ENCODE data around the gene UNC45B. TPM values are rescaled to one million over a fixed set of nuclear protein-coding genes. Genes with fewer than 3 reads are reported as not detected.

Gene UNC45B
- total and polyA plus RNA-seq, 2 of the 13 experiments (the other 11 are each of a cell fraction or from before 2014, with no cell fraction given): 0.01 TPM; not detected in 1

- TF ChIP-seq E2F1 (CRISPR knock-in tag; IDR thresholded peaks at IDR 0.05): peak; percentile 21; the same call in 1 of the 2 replicates
- no peak for TF ChIP-seq ZNF354B (CRISPR knock-in tag; IDR thresholded peaks at IDR 0.05)
- peak; percentile 86; the same call in 1 of the 2 replicates for TF ChIP-seq ZNF276 (CRISPR knock-in tag; IDR thresholded peaks at IDR 0.05; ENCODE audit: low read depth)
- peak; percentile 91 for TF ChIP-seq MTA1 (CRISPR knock-in tag; IDR thresholded peaks at IDR 0.05; ENCODE audit: borderline replicate concordance)
- peak; percentile 81; the same call in 1 of the 2 replicates for TF ChIP-seq ZNF619 (CRISPR knock-in tag; IDR thresholded peaks at IDR 0.05)
- TF ChIP-seq KLF12 (CRISPR knock-in tag; IDR thresholded peaks at IDR 0.05; ENCODE audit: borderline replicate concordance): peak; percentile 87; the same call in 1 of the 2 replicates
- peak; percentile 87; the same call in 1 of the 2 replicates for TF ChIP-seq ZSCAN9 (CRISPR knock-in tag; IDR thresholded peaks at IDR 0.05; ENCODE audit: borderline replicate concordance)
- 0 out of 2 replicates have a peak, but pooled peaks have one; percentile 32 for TF ChIP-seq ZNF414 (CRISPR knock-in tag; IDR thresholded peaks at IDR 0.05)
- no peak for TF ChIP-seq KIAA2018 (CRISPR knock-in tag; IDR thresholded peaks at IDR 0.05; ENCODE audit: borderline replicate concordance)
- TF ChIP-seq KDM5A (IDR thresholded peaks at IDR 0.05; ENCODE audit: borderline replicate concordance, low read length): peak; percentile 69
- peak; percentile 71; the same call in 1 of the 2 replicates for TF ChIP-seq ERF (CRISPR knock-in tag; IDR thresholded peaks at IDR 0.05)
- TF ChIP-seq ZNF709 (CRISPR knock-in tag; IDR thresholded peaks at IDR 0.05): peak; percentile 52; the same call in 1 of the 2 replicates
- no peak for TF ChIP-seq IKZF4 (CRISPR knock-in tag; IDR thresholded peaks at IDR 0.05; ENCODE audit: borderline replicate concordance, low read depth, not compliant biosample characterization)
- 0 out of 2 replicates have a peak, but pooled peaks have one; percentile 39 for TF ChIP-seq TFAP4 (IDR thresholded peaks at IDR 0.05; ENCODE audit: borderline replicate concordance, low read depth)
These were observed 5.7 kb upstream of the UNC45B start, which contains the start of gene NLE1 (continued) for GRCh38 chr17:35141681-35142466.
